Measurements from ENCODE around the gene OLFM2.
"Not testable (repeated sequence)": the region's sequence is repeated elsewhere in the genome, so short reads cannot be mapped to it uniquely, and the experiment has no call there.

Gene OLFM2

DNA sequence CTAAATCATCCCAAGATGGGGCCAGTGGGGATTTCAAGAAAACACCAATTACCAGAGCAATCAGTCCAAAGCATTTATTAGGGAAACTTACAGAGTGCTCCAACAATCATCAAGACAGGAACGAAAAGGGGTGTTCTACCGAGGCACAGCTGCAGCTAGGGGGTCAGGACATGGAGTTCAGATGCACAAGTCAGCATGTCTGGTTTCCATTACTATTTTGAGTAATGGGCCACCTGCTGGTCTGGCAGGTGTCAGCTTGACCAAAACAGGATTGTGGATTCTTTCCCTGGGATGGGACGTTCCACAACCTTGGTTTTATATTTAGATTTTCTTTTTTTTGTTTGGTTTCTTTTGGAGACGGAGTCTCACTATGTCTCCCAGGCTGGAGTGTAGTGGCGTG lies 112.5 kb downstream of the OLFM2 start:
- no peak for FAIRE-seq

DNA sequence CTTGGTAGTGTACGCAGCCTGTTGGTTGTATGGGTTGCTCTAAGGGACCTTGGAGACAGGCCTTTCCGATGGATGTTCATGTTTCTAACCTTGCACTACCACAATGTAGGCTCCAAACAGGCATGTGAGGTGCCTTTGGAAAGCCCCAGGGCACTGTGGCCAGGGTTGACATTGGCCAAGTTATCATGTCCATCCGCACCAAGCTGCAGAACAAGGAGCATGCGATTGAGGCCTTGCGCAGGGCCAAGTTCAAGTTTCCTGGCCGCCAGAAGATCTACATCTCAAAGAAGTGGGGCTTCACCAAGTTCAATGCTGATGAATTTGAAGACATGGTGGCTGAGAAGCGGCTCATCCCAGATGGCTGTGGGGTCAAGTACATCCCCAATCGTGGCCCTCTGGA lies 116.3 kb downstream of the OLFM2 start:
- not testable (repeated sequence) for FAIRE-seq

DNA sequence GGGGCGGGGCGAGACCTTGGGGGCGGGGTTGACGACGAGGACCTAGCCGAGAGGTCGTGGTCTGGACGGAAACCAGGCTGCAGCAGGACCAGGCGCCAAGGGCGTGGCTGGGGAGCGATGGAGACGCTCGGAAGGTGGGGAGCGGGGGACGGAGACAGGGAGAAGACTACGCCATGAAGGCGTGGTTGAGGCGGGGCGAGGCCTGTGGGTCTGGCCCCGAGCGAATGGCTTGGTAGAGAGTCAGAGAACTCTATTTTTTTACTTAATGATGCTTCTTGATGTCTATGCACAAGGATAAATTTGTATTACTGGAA lies 116.8 kb downstream of the OLFM2 start:
- FAIRE-seq = no peak

DNA sequence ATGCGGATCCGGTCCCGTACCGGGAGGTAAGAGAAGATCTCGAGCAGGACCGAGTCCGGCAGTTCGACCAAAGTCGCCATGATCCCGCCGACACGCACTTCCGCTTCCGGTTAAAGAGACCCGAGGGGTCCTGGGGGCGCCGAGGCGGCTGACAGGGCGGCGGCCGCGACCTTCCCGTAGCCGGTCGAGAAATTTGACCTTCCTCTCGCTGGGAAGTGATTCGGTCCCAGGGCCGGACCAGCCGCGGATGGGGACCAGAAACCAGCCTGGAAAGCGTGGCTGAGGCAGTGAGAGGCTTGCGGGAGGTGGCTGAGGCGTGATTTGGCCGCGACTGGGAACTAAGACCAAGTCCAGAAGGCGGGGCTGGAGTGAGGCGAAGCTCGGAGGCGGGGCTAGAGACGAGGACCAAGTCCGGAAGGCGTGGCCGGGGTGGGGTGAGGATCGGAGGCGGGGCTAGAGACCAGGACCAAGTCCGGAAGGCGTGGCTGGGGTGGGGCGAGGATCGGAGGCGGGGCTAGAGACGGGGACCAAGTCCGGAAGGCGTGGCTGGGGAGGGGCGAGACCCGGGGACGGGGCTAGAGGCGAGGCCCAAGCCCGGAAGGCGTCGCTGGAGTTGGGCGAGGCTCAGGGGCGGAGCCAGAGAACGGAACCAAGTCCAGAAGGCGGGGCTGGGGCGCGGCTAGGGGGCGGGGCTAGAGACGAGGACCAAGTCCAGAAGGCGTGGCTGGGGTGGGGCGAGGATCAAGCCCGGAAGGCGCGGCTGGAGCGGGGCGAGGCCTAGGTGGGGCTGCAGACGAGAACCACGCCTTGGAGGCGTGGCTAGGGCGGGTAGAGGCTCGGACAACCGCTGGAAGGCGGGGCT lies 117.3 kb downstream of the OLFM2 start, which contains the start of gene FBXL12:
TSS of gene FBXL12 (minus strand) at position 346 of the 862 bp plus-strand sequence. CDS start at position 80, 266 bp downstream.
- FAIRE-seq = peak; percentile 98

DNA sequence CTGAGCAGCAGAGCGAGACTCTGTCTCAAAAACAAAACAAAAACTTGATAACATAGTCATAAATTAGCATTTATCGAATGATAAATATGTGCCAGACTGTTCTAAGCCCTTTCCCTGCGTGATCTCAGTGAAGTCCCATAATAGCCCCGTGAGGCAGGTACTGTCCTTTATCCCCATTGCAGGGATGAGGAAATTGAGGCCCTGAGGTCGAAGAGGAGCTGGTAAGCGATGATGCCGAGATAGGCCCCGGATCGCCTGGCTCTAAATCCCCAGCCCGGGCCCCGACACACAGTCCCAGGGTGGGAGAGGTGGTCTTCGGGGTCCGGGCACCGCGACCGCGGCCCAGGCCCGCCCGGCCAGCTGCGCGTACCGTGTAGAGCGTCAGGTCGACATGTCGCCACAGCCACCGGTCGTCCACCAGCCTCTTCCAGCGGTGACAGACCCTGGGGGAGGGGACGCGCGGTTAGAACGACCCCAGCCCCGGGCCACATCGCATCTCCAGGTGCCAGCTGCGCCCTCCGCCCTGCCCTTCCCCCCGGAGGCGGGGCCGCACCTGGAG lies 118.1 kb downstream of the OLFM2 start:
- FAIRE-seq = no peak

DNA sequence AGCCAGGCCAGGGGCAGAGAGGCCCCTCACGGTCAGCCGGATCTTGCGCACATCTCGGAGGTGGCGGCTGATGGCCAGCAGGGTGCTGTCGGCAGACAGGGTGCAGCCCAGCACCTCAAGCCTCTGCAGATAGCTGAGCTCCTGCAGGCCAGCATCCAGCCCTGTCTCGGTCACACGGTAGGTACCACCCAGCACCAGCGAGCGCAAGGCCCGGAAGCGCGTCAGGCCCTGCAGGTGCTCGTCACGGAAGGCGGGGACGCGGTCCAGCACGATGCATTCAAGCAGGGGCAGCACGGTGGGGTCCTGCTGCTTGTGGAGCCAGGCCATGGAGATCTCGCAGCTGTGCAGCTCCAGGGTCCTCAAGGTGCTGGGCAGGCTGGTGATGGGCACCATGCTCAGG lies 125.2 kb downstream of the OLFM2 start:
- no peak for FAIRE-seq

DNA sequence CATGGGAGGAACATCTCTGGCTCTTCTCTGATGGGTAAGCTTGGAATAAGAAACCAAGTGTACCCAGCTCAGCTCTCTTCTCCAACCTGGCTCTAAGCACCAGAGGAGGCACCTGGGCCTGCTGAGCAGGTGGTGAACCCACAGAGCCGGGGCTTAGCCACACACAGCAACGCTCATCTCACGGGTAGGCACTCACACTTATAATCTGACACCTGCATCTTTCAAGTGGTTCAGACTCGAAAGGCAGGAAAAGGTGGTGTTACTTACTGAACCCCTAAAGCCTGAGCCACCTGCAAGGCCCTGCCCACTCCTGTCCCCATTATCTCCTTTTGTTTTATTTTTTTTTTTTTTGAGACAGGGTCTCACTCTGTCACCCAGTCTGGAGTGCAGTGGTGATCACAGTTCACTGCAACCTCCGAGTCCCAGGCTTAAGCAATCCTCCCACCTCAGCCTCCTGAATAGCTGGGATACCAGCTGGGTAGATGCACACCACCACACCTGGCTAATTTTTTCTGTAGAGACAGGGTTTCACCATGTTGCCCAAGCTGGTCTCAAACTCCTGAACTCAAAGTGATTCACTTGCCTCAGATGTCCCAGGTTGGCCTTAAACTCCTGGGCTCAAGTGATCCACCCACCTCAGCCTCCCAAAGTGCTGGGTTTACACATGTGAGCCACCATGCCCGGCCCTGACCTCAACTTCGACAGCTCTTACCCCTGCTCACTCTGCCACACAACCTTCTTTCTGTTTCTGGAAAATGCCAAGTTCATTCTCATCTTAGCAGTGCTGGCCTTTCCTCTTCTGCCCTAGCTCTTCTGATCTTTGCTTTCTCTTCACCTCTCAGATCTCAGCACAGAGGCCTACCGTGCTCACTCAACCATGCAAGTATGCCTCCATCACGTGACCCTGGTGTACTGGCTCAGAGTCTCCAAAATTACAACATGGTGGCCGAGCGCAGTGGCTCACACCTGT lies 127.2 kb downstream of the OLFM2 start:
- FAIRE-seq = no peak

DNA sequence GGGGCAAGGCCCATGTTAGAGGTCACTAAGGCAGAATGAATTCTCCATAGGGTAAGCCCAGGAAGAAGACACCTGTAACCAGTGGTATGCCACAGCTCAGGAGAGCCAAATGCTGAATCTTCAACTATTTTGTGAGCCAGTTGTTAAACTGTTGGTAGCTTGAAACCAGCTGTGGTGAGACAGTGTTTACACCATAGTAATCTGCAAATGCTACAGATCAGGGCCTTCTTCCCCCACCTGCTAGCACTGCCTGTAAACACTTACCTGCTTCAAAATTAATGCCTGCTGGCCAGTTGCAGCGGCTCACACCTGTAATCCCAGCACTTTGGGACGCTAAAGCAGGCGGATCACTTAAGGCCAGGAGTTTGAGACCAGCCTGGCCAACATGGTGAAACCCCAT lies 129.5 kb downstream of the OLFM2 start:
- no peak for FAIRE-seq

All from A204.1 (cell line).